Fibroblast of the aortic adventitia (primary cell): ENCODE results near the gene EDC3. TPM values are rescaled to one million over a fixed set of nuclear protein-coding genes. Genes with fewer than 3 reads are reported as not detected.

Source experiments
- DNase-seq: peaks from one replicate; pipeline ENCODE4 v3.0.0-alpha.2; 2010; ENCODE audit warnings: low read depth
- H3K4me3 ChIP-seq: 2 replicates; pipeline ENCODE4 v1.5.1; 2011; ENCODE audit warnings: low read depth, mild to moderate bottlenecking, control low read depth, low read length, moderate library complexity
- CTCF ChIP-seq: IDR thresholded peaks from 2 replicates; pipeline ENCODE4 v1.5.1; 2011; ENCODE audit warnings: mild to moderate bottlenecking, low read length, control low read depth, inconsistent platforms; ENCODE audit not compliant: insufficient read depth
- total RNA-seq: library from RNA; depleted of rRNA; stranded (reverse); fragments of >200 nt; gene quantifications from 2 replicates; pipeline ENCODE4 v1.2.3, GENCODE V29; 2012; ENCODE audit warnings: low replicate concordance

The EDC3 gene
- total RNA-seq, 1 donor, result 11.3 TPM

GRCh38 chr15:74628199-74628598 is 67.6 kb downstream of the EDC3 start:
- TF ChIP-seq CTCF, result no peak
- DNase-seq, result no peak
- H3K4me3 ChIP-seq, result no peak overlapping the region

DNA sequence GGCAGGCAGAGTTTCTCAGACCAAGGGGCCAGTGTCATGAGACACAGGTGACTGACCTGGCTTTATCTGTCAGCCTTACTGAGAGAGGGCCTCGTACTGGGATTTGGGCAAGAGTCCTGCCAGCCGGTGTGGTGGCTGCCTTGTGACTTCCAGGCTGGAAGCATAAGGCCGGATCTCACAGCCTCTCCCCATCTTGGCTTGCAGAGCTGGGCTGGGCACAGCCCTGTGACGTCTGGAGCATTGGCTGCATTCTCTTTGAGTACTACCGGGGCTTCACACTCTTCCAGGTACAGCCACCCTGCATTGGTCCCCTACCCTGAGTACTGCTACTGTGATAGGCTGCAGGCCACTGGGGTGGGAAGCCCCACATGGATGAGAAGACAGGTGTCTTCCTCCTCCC is 68.1 kb downstream of the EDC3 start:
- DNase-seq, result no peak
- H3K4me3 ChIP-seq, result no peak overlapping the region
- TF ChIP-seq CTCF, result no peak

- TF ChIP-seq CTCF, result no peak
- no peak for DNase-seq
- no peak overlapping the region for H3K4me3 ChIP-seq
Observed at GRCh38 chr15:74626752-74627692, 68.8 kb downstream of the EDC3 start.

GRCh38 chr15:74626336-74626735 is 69.5 kb downstream of the EDC3 start:
- TF ChIP-seq CTCF, result no peak
- no peak for DNase-seq
- H3K4me3 ChIP-seq, result no peak overlapping the region

- H3K4me3 ChIP-seq, result no peak overlapping the region
- DNase-seq, result no peak
- no peak for TF ChIP-seq CTCF
Observed at GRCh38 chr15:74625693-74626092, 70.1 kb downstream of the EDC3 start.

- TF ChIP-seq CTCF, result no peak
- DNase-seq, result no peak
- no peak overlapping the region for H3K4me3 ChIP-seq
Observed at GRCh38 chr15:74624020-74624602, 71.7 kb downstream of the EDC3 start.
